ENCODE results near the gene PGBD5.
"Not testable (repeated sequence)": the region's sequence is repeated elsewhere in the genome, so short reads cannot be mapped to it uniquely, and the experiment has no call there.

The PGBD5 gene

GRCh38 chr1:230427094-230427876, 1.2 kb upstream of the PGBD5 start:
- DNase-seq (ENCODE audit: extremely low read depth in 1 of 2, low read depth in 1 of 2), result no peak

- DNase-seq (ENCODE audit: extremely low read depth in 1 of 2, low read depth in 1 of 2), result no peak
These were observed 660 bp downstream of the PGBD5 start for GRCh38 chr1:230425252-230426091.

GRCh38 chr1:230424391-230425251, 1.5 kb downstream of the PGBD5 start:
- no peak for DNase-seq (ENCODE audit: extremely low read depth in 1 of 2, low read depth in 1 of 2)

- DNase-seq (ENCODE audit: extremely low read depth in 1 of 2, low read depth in 1 of 2), result no peak
These were observed 2.2 kb downstream of the PGBD5 start for GRCh38 chr1:230423951-230424350.

GRCh38 chr1:230423261-230423660, 2.9 kb downstream of the PGBD5 start:
- DNase-seq (ENCODE audit: extremely low read depth in 1 of 2, low read depth in 1 of 2), result no peak

- no peak for DNase-seq (ENCODE audit: extremely low read depth in 1 of 2, low read depth in 1 of 2)
These were observed 3.7 kb downstream of the PGBD5 start for GRCh38 chr1:230422221-230422981.

GRCh38 chr1:230421481-230421880, 4.7 kb downstream of the PGBD5 start:
- DNase-seq (ENCODE audit: extremely low read depth in 1 of 2, low read depth in 1 of 2), result no peak

- not testable (repeated sequence) for DNase-seq (ENCODE audit: extremely low read depth in 1 of 2, low read depth in 1 of 2)
These were observed 5.8 kb downstream of the PGBD5 start for GRCh38 chr1:230420372-230420771.

GRCh38 chr1:230416430-230416829, 9.7 kb downstream of the PGBD5 start:
- DNase-seq (ENCODE audit: extremely low read depth in 1 of 2, low read depth in 1 of 2), result no peak

GRCh38 chr1:230415405-230416132, 10.6 kb downstream of the PGBD5 start:
- no peak for DNase-seq (ENCODE audit: extremely low read depth in 1 of 2, low read depth in 1 of 2)

GRCh38 chr1:230414694-230415093, 11.4 kb downstream of the PGBD5 start:
- no peak for DNase-seq (ENCODE audit: extremely low read depth in 1 of 2, low read depth in 1 of 2)

- DNase-seq (ENCODE audit: extremely low read depth in 1 of 2, low read depth in 1 of 2), result no peak
These were observed 12.0 kb downstream of the PGBD5 start for GRCh38 chr1:230414102-230414501.

- no peak for DNase-seq (ENCODE audit: extremely low read depth in 1 of 2, low read depth in 1 of 2)
These were observed 13.1 kb downstream of the PGBD5 start for GRCh38 chr1:230413061-230413460.

- no peak for DNase-seq (ENCODE audit: extremely low read depth in 1 of 2, low read depth in 1 of 2)
These were observed 17.2 kb downstream of the PGBD5 start for GRCh38 chr1:230408971-230409370.

GRCh38 chr1:230407351-230407750, 18.8 kb downstream of the PGBD5 start:
- no peak for DNase-seq (ENCODE audit: extremely low read depth in 1 of 2, low read depth in 1 of 2)

GRCh38 chr1:230406727-230407126, 19.4 kb downstream of the PGBD5 start:
- DNase-seq (ENCODE audit: extremely low read depth in 1 of 2, low read depth in 1 of 2), result not testable (repeated sequence)

GRCh38 chr1:230403442-230403841, 22.7 kb downstream of the PGBD5 start:
- DNase-seq (ENCODE audit: extremely low read depth in 1 of 2, low read depth in 1 of 2), result no peak

GRCh38 chr1:230401763-230402294, 24.3 kb downstream of the PGBD5 start:
- no peak for DNase-seq (ENCODE audit: extremely low read depth in 1 of 2, low read depth in 1 of 2)

- no peak for DNase-seq (ENCODE audit: extremely low read depth in 1 of 2, low read depth in 1 of 2)
These were observed 25.0 kb downstream of the PGBD5 start for GRCh38 chr1:230401101-230401500.

GRCh38 chr1:230400007-230400344, 26.2 kb downstream of the PGBD5 start:
- DNase-seq (ENCODE audit: extremely low read depth in 1 of 2, low read depth in 1 of 2), result no peak

All from activated CD8-positive, alpha-beta memory T cell treated with anti-CD3 and anti-CD28 coated beads for 1 hour (primary cell).